Measurements from ENCODE around the gene TNFRSF4. TPM values are rescaled to one million over a fixed set of nuclear protein-coding genes. Genes with fewer than 3 reads are reported as not detected.
"Not testable (repeated sequence)": the region's sequence is repeated elsewhere in the genome, so short reads cannot be mapped to it uniquely, and the experiment has no call there.

Gene TNFRSF4
- total RNA-seq, 1 experiment from 2014 or later: not detected

DNA sequence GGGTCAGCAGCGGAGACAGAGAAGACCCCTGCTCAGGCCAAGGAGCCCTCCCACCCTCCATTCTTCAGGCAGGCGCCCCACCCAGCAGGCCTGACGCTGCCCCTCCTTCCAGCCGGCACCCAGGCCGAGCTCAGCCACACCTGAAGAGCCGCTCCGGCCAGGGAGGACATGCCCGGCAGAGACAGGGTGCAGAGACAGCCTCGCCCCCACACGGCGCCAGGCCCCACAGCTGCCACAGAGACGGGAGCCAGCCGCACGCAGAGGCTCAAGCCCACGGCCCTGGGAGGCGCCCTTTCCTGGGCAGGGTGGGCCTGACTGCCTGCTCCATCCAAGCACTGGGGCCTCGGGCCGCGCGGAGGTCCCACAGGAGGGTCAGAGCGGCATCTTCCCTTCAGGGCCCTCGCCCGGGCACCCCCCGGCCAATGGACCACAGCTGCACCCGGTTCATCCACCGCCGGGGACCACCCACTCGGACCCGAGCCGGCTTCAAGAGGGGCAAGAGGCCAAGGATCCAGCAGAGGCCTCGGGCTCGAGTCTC is 35.1 kb downstream of the TNFRSF4 start:
- no peak overlapping the region for H3K27ac ChIP-seq
- H3K4me1 ChIP-seq (replicated peaks): no peaks in the 10 kb centered on the region
- H3K9me3 ChIP-seq (replicated peaks): no peaks in the 10 kb centered on the region
- no peaks in the 10 kb centered on the region for H3K36me3 ChIP-seq
- peaks cover 23% of the 10 kb centered on the region for H3K27me3 ChIP-seq (replicated peaks)
- DNase-seq (ENCODE audit: low read depth in 1 of 2, low spot score in 2 of 2): no peak
- H3K4me3 ChIP-seq: no peak overlapping the region

GRCh38 chr1:1177452-1178206 is 36.3 kb downstream of the TNFRSF4 start:
- H3K4me1 ChIP-seq (replicated peaks): no peaks in the 10 kb centered on the region
- no peak overlapping the region for H3K27ac ChIP-seq
- no peak overlapping the region for H3K4me3 ChIP-seq
- no peaks in the 10 kb centered on the region for H3K36me3 ChIP-seq
- DNase-seq (ENCODE audit: low read depth in 1 of 2, low spot score in 2 of 2): no peak
- H3K27me3 ChIP-seq (replicated peaks): peaks cover 23% of the 10 kb centered on the region
- H3K9me3 ChIP-seq (replicated peaks): no peaks in the 10 kb centered on the region

DNA sequence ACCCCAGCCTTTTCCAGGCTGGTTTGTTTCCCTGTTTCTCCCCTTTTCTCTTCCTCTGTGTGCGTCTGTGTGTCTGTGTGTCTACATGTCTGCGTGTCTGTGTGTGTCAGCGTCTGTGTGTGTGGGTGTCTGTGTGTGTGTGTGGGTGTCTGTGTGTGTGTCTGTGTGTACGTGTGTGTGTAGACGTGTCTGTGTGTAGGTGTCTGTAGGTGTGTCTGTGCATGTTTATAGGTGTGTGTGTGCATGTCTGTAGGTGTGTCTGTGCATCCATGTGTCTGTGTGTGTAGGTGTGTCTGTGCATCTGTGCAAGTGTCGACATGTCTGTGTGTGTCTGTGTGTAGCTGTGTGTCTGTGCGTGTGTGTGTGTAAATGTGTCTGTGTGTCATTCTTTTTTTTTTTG is 37.0 kb downstream of the TNFRSF4 start:
- no peaks in the 10 kb centered on the region for H3K9me3 ChIP-seq (replicated peaks)
- peaks cover 23% of the 10 kb centered on the region for H3K27me3 ChIP-seq (replicated peaks)
- no peak overlapping the region for H3K4me3 ChIP-seq

GRCh38 chr1:1176063-1176761 is 37.7 kb downstream of the TNFRSF4 start:
- not testable (repeated sequence) for H3K9me3 ChIP-seq (replicated peaks); H3K4me3 ChIP-seq; H3K36me3 ChIP-seq; DNase-seq (ENCODE audit: low read depth in 1 of 2, low spot score in 2 of 2); H3K4me1 ChIP-seq (replicated peaks); H3K27ac ChIP-seq
- peaks cover 23% of the 10 kb centered on the region for H3K27me3 ChIP-seq (replicated peaks)

More for the DNA sequence above, 37.0 kb downstream of the TNFRSF4 start:
- H3K27ac ChIP-seq: no peak overlapping the region
- no peak for DNase-seq (ENCODE audit: low read depth in 1 of 2, low spot score in 2 of 2)
- no peaks in the 10 kb centered on the region for H3K36me3 ChIP-seq
- H3K4me1 ChIP-seq (replicated peaks): no peaks in the 10 kb centered on the region

DNA sequence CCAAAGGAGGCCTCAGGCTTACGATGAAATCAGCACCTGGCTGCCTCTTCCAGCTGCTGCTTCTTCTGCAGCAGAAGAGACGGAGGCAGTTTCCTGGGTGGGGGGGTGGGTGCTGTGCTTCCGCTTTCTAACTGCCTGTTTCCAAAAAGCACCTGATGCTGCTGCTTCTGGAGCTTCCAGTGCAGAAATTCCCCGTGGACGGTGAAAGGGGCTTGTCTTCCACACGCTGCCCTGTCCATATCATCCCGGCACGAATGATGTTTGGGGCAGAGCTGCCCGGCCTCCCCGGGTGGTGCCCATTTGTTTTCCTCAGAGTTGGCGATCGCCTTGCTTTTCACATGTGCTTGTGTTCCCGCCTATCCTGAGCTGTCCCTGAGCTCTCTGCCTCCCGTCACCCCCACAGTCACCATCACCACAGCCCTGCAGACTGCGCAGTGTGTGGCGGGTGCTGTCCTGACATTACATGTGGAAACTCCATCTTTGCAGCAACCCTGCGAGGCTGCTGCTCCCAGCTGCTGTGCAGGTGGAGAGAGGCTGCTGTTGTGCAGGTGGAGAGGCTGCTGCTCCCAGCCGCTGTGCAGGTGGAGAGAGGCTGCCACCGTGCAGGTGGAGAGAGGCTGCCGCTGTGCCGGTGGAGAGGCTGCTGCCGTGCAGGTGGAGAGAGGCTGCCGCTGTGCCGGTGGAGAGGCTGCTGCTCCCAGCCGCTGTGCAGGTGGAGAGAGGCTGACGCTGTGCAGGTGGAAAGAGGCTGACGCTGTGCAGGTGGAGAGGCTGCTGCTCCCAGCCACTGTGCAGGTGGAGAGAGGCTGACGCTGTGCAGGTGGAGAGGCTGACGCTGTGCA is 38.5 kb downstream of the TNFRSF4 start:
- no peaks in the 10 kb centered on the region for H3K36me3 ChIP-seq
- H3K9me3 ChIP-seq (replicated peaks): no peaks in the 10 kb centered on the region
- DNase-seq (ENCODE audit: low read depth in 1 of 2, low spot score in 2 of 2): no peak
- H3K4me1 ChIP-seq (replicated peaks): no peaks in the 10 kb centered on the region
- H3K4me3 ChIP-seq: no peak overlapping the region
- no peak overlapping the region for H3K27ac ChIP-seq
- H3K27me3 ChIP-seq (replicated peaks): peaks cover 21% of the 10 kb centered on the region

GRCh38 chr1:1173793-1174415 is 40.0 kb downstream of the TNFRSF4 start, which contains the start of gene TTLL10:
TTLL10 (plus strand) TSS chr1:1173880; CDS start chr1:1179216, 5,336 bp downstream.
- H3K36me3 ChIP-seq: no peaks in the 10 kb centered on the region
- DNase-seq (ENCODE audit: low read depth in 1 of 2, low spot score in 2 of 2): no peak
- H3K9me3 ChIP-seq (replicated peaks): no peaks in the 10 kb centered on the region
- H3K4me1 ChIP-seq (replicated peaks): no peaks in the 10 kb centered on the region
- no peak within 1 kb of the TSS for H3K4me3 ChIP-seq
- no peak within 1 kb of the TSS for H3K27ac ChIP-seq
- peaks cover 15% of the 10 kb centered on the region for H3K27me3 ChIP-seq (replicated peaks)

DNA sequence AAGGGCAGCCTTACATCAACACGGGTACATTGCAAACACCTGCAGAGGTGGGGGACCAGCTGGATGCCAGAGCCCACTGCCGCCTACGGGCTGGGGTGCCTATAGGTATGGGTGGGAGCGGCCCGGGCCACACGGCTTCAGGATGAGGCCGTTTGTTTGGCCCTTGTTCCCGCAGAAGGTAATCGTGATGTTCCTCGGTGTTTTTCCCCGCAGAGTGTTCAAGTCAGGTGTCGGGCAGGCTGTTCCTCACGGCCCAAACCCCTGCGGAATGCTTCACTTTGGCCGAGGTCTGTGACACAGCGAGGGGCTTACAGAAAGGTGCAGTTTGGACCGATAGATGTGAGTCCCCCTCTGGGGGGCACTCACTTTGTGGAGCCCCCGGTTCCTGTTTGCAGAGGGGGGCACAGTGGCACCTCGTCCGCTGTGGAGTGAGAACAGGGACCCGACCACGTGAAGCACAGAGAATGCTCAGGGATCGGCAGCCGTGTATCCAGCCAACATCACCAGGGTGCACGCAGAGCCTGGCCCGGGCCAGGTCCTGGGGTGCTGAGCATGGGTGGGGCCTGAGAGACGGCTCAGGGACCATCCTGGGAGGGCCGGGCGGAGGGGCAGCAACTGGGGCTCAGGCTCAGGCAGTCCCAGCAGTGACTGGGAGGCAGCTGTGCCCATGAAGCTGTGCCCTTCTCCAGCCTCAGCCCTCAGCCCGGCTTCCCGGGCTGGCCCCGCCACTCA is 40.7 kb downstream of the TNFRSF4 start:
- no peak for DNase-seq (ENCODE audit: low read depth in 1 of 2, low spot score in 2 of 2)
- Histone ChIP-seq H3K36me3 (no peaks in the 10 kb centered on the region), H3K4me3 (no peak overlapping the region), H3K4me1 (replicated peaks) (no peaks in the 10 kb centered on the region), H3K27me3 (replicated peaks) (peaks cover 12% of the 10 kb centered on the region), H3K9me3 (replicated peaks) (no peaks in the 10 kb centered on the region), H3K27ac (no peak overlapping the region)

GRCh38 chr1:1171546-1172340 is 42.2 kb downstream of the TNFRSF4 start:
- no peak for DNase-seq (ENCODE audit: low read depth in 1 of 2, low spot score in 2 of 2)
- Histone ChIP-seq H3K9me3 (replicated peaks) (no peaks in the 10 kb centered on the region), H3K4me3 (no peak overlapping the region), H3K36me3 (no peaks in the 10 kb centered on the region), H3K27me3 (replicated peaks) (peaks cover 7% of the 10 kb centered on the region), H3K4me1 (replicated peaks) (no peaks in the 10 kb centered on the region), H3K27ac (no peak overlapping the region)

- H3K4me1 ChIP-seq (replicated peaks): no peaks in the 10 kb centered on the region
- peaks cover 7% of the 10 kb centered on the region; the same call in 1 of the 2 replicates for H3K27me3 ChIP-seq (replicated peaks)
- H3K36me3 ChIP-seq: no peaks in the 10 kb centered on the region
- no peak for DNase-seq (ENCODE audit: low read depth in 1 of 2, low spot score in 2 of 2)
- no peaks in the 10 kb centered on the region for H3K9me3 ChIP-seq (replicated peaks)
- H3K4me3 ChIP-seq: no peak overlapping the region
- H3K27ac ChIP-seq: no peak overlapping the region
Observed at GRCh38 chr1:1171161-1171545, 42.8 kb downstream of the TNFRSF4 start.

- DNase-seq (ENCODE audit: low read depth in 1 of 2, low spot score in 2 of 2): no peak
- H3K9me3 ChIP-seq (replicated peaks): no peaks in the 10 kb centered on the region
- peaks cover 7% of the 10 kb centered on the region; the same call in 1 of the 2 replicates for H3K27me3 ChIP-seq (replicated peaks)
- H3K4me3 ChIP-seq: no peak overlapping the region
- no peaks in the 10 kb centered on the region for H3K36me3 ChIP-seq
- no peak overlapping the region for H3K27ac ChIP-seq
- no peaks in the 10 kb centered on the region for H3K4me1 ChIP-seq (replicated peaks)
Observed at GRCh38 chr1:1170215-1171091, 43.5 kb downstream of the TNFRSF4 start.

DNA sequence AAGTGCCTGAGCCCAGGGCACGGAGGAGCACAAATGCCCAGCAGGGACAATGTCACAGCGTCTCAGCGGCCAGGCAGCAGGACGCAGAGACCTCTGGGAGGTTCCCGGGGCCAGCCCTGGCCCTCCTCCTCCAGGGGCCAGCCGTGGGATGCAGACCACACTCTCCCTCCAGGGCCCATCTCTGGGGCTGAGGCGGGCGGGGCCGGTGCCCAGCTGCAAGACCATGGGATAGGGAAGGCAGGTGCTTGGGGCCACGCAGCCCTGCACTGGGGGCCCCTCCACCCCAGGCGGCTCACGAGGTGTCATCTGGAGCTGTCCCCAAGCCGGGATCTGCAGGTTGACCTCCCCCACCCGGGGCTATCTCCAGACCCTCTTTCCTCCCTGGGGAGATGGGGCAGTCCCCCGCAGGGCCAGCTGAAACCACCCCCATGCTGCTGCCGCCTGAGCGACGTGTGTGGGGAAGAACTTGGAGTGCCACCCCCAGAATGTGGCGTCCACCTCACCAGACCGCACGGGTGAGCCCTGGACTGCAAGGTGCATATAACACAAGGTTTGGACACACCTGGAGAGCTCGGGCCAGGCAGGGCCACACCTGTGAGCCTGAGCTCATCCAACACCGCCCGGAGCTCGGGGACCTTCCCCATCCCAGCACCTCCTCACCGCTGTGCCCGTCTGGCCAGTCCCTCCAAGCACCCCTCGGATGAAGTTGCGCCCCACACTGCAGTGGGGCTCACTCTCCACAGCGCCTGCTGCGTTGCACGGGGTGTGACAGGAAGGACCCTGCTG is 44.3 kb downstream of the TNFRSF4 start:
- no peaks in the 10 kb centered on the region for H3K4me1 ChIP-seq (replicated peaks)
- H3K27me3 ChIP-seq (replicated peaks): peaks cover 7% of the 10 kb centered on the region; the same call in 1 of the 2 replicates
- H3K4me3 ChIP-seq: no peak overlapping the region
- no peaks in the 10 kb centered on the region for H3K36me3 ChIP-seq
- no peak overlapping the region for H3K27ac ChIP-seq
- DNase-seq (ENCODE audit: low read depth in 1 of 2, low spot score in 2 of 2): no peak
- H3K9me3 ChIP-seq (replicated peaks): no peaks in the 10 kb centered on the region
